HG03460 (cell line): ENCODE data around the gene MITD1.
"Not testable (repeated sequence)": the region's sequence is repeated elsewhere in the genome, so short reads cannot be mapped to it uniquely, and the experiment has no call there.

Experiments
- ATAC-seq: cut with Tn5 transposase; IDR thresholded peaks from one replicate; pipeline ENCODE4 v1.9.1; 2021; ENCODE audit not compliant: unreplicated experiment

MITD1 gene

DNA sequence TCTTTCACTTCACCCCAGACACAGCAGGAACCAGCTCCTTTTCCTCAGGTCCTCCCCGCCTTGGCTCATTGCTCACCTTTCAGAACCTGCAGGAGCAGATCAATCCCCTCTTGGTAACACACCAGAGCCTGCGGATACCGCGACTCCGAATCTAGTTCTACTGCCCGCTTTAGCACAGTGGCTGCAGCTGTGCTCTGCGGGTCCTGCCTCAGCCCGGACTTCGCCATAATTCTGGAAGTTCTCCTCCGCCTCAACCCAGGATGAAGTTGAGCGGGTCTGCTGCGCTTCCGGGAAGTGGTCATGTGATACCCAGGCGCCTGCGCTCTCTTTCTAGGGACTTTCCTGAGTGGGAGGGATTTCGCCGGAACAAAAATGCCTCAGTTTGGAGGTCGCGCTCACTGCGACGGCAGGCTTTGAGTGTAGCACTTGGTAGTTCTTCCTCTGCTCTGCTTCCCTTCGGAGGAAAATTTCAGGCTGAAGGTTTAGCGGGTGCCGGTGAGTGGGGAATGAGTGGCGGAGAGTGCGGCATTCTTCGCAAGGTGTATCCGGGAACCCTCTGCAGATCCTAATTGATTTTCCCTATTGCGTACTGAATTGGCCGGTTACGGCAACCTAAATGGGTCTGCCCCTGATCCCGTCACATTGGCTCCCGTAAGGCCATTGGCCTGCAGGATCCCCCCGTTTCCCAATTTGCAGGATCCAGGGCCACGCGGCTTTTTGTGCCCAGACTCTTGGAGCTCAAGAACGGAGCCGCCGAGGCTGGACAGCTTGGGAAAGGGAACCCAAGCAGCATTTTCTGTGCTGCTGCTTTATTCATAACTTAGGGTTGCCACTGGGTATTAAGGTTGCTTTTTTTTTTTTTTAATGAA lies at the start of gene MITD1, which contains the start of gene MRPL30:
Gene MITD1 (minus strand): TSS at position 304 of the 869 bp plus-strand sequence. CDS start 77 bp downstream, at position 227.
Gene MRPL30 (plus strand): TSS at position 430 of the 869 bp plus-strand sequence. CDS start 5,020 bp downstream, outside the sequence.
- peak; percentile 88 for ATAC-seq

- no peak for ATAC-seq
These were observed 37.2 kb upstream of the MITD1 start for GRCh38 chr2:99217929-99218501.

- ATAC-seq, result no peak
These were observed 35.2 kb upstream of the MITD1 start for GRCh38 chr2:99216096-99216495.

DNA sequence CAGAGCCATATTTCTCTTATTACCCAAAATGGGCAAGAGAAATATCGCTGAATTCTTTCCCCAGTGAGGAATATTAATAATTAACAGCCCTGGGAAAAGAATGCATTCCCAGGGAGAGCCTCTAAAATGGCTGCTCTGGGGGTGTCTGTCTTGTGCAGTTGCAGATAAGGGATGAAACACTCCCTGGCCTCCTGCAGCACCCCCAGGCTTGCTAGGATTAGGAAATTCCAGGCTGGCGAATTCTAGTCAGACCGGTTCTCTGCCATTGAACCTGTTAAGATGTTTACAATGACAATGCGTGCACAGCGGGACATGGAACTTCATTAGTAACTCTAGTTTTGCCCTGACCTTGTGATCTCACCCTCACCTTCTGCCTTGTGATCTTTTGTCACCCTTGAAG lies 24.6 kb upstream of the MITD1 start:
- ATAC-seq, result no peak

DNA sequence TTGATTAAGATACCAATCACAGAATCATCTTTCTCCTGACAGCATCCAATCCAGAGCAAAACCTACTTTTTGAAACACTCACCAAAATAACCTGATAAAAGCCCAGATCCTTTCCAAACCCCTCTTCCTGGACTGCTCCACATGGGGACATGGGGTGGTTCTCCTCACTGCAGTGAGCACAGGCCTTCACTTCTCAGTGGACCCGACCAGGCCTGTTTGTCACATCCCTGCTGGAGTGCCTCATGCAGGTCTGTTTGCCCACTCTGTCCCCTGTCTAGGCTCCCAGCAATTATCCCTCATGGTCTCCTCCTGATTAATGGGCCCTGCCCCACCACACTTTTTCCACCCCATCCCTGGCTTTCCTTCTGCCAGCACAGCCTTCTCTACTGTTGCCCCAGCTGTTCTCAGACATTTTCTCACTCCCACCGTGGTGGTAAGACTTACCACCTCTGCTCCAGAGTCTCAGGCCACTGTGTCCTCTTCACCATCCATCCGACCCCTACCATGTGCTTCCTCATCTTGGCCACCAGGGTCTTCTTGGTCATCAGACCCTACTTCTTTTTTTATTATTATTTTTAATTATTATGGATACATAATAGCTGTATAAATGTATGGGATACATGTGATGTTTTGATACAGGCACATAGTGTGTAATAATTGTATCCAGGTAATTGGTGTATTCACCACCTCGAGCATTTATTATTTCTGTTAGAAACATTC lies 21.3 kb upstream of the MITD1 start:
- ATAC-seq, result no peak

DNA sequence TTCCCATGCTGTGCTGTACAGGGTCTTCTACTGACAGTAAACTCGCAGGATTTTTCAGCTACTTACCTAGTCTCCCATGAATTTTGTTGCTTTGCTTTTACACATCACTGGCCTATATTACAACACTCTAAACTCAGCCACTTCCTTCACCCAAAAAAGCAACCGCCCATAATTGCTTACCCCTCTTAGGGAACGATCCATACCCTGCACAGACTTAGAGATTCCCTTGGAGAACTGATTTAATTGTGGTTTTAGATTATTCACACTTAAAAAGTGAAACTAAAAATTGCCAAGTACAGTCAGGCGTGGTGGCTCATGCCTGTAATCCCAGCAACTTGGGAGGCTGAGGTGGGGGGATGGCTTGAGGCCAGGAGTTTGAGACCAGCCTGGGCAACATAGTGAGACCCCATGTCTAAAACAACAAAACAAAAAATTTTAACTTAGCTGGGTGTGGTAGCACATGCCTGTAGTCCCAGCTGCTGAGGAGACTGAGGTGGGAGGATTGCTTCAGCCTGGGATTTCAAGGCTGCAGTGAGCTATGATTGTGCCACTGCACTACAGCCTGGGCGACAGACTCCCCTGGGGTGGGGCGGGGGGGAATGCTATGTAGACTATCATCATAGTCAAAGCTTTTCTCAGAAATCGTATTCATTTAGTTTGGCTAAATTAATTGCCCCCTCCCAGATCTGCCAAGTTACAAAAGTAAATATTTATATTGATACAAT lies 19.4 kb upstream of the MITD1 start:
- no peak for ATAC-seq

- ATAC-seq, result no peak
These were observed 17.4 kb upstream of the MITD1 start for GRCh38 chr2:99198103-99198841.

GRCh38 chr2:99192364-99192763 lies 11.5 kb upstream of the MITD1 start:
- not testable (repeated sequence) for ATAC-seq

GRCh38 chr2:99190548-99190947 lies 9.7 kb upstream of the MITD1 start:
- ATAC-seq, result no peak

GRCh38 chr2:99188357-99188756 lies 7.5 kb upstream of the MITD1 start:
- no peak for ATAC-seq

GRCh38 chr2:99187011-99187410 lies 6.2 kb upstream of the MITD1 start:
- ATAC-seq, result no peak

GRCh38 chr2:99184811-99185210 lies 4.0 kb upstream of the MITD1 start:
- ATAC-seq, result no peak

GRCh38 chr2:99183025-99183424 lies 2.2 kb upstream of the MITD1 start:
- ATAC-seq, result no peak

DNA sequence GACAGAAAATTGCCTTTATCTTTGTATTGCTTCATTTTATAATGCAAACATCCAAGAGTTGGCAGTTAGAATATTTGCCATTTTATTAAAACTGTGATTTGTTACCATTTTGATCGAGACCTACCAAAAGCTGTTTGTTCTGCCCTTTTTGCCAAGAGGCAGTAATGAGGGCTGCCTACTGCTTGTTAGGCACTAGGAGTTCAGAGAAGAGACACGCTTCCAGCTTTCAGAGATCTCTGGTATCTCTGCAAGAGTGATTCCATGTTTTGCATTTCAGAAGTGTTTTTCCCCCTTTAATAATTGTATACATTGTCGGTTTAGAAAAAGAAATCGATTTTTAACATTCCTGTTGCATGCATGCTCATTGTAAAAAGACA lies 754 bp upstream of the MITD1 start:
- no peak for ATAC-seq

- ATAC-seq, result no peak
These were observed 9.3 kb downstream of the MITD1 start for GRCh38 chr2:99171377-99172140.

GRCh38 chr2:99169534-99169933 lies 11.3 kb downstream of the MITD1 start:
- no peak for ATAC-seq

- ATAC-seq, result no peak
These were observed 14.6 kb downstream of the MITD1 start for GRCh38 chr2:99166218-99166617.

DNA sequence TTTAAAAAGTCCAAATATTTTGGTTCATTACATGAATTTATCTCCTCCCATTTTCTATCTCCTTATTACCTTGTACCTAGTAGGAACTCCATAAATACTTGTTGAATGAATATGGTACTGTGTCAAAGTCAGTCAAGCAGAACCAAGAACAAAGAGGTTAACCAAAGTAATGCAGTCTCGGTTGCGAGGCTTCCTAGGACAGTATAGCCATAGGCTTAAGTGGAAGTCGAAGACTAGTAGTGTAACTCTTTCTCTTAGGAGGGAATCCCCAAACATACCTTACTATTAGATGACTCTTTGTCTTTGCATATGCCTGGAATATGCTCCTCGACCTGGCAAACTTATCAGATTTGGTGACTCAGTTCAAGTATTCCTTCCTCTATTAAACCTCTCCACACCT lies 21.3 kb downstream of the MITD1 start:
- no peak for ATAC-seq

DNA sequence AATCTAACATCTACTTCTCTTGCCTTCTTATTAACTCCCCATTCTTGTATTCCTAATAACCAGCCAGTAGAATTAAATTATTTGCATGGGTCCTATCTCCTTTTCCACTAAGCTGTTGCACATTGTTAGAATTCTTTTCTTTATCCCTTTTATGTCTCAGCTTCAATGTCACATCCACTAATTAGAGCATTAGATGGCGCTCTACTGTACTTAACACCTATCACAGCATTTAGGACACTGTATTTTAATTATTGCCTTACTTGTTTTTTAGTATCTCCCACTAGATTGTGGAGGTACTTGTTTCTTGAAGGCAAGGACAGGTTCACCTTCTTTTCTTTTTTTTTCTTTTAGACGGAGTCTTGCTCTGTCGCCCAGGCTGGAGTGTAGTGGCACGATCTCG lies 22.3 kb downstream of the MITD1 start:
- no peak for ATAC-seq

- ATAC-seq, result no peak
These were observed 24.0 kb downstream of the MITD1 start for GRCh38 chr2:99156891-99157290.
